ACHN (cell line): Measurements from ENCODE around the gene HAVCR2.
A peak's percentile ranks its signal among the peaks of the same experiment; 100 is the strongest.

Experiments
- DNase-seq: peaks from one replicate; pipeline ENCODE4 v3.0.0-alpha.2; 2015
- in situ Hi-C: cut with HindIII; loops from 2 replicates; pipeline ENCODE4 v1.10.0; 2017; ENCODE audit warnings: low sequenced_read_pairs, low pct_ligation_motif_present, low pct_unique_long_range_greater_than_20kb

Gene HAVCR2

GRCh38 chr5:157106630-157107461 is 2.0 kb downstream of the HAVCR2 start:
- no peak for DNase-seq
- in situ Hi-C loops: no loop called here

GRCh38 chr5:157100140-157100679 is 8.6 kb downstream of the HAVCR2 start:
- peak; percentile 17 for DNase-seq
- in situ Hi-C loops: no loop called here

GRCh38 chr5:157088342-157088990 is 20.4 kb downstream of the HAVCR2 start:
- in situ Hi-C loops: no loop called here
- DNase-seq: no peak

GRCh38 chr5:157086751-157087359 is 22.0 kb downstream of the HAVCR2 start:
- in situ Hi-C loops: no loop called here

GRCh38 chr5:157085930-157086329 is 22.9 kb downstream of the HAVCR2 start:
- no peak for DNase-seq
- in situ Hi-C loops: no loop called here

More at GRCh38 chr5:157086751-157087359, 22.0 kb downstream of the HAVCR2 start:
- no peak for DNase-seq

- DNase-seq: no peak
- in situ Hi-C loops: no loop called here
Observed at GRCh38 chr5:157080286-157080685, 28.6 kb downstream of the HAVCR2 start.

GRCh38 chr5:157076558-157076957 is 32.3 kb downstream of the HAVCR2 start:
- in situ Hi-C loops: no loop called here
- no peak for DNase-seq

- in situ Hi-C loops: no loop called here
- no peak for DNase-seq
Observed at GRCh38 chr5:157072508-157072907, 36.3 kb downstream of the HAVCR2 start.

- DNase-seq: no peak
- in situ Hi-C loops: no loop called here
Observed at GRCh38 chr5:157069949-157070348, 38.9 kb downstream of the HAVCR2 start.

- in situ Hi-C loops: no loop called here
Observed at GRCh38 chr5:157068785-157069184, 40.1 kb downstream of the HAVCR2 start.

GRCh38 chr5:157068339-157068738 is 40.5 kb downstream of the HAVCR2 start:
- in situ Hi-C loops: no loop called here

More at GRCh38 chr5:157068785-157069184, 40.1 kb downstream of the HAVCR2 start:
- no peak for DNase-seq

GRCh38 chr5:157067005-157067404 is 41.8 kb downstream of the HAVCR2 start:
- DNase-seq: no peak
- in situ Hi-C loops: no loop called here

More at GRCh38 chr5:157068339-157068738, 40.5 kb downstream of the HAVCR2 start:
- no peak for DNase-seq

- in situ Hi-C loops: no loop called here
Observed at GRCh38 chr5:157066080-157066479, 42.8 kb downstream of the HAVCR2 start.

GRCh38 chr5:157063776-157064430 is 44.9 kb downstream of the HAVCR2 start:
- in situ Hi-C loops: no loop called here
- DNase-seq: no peak

More at GRCh38 chr5:157066080-157066479, 42.8 kb downstream of the HAVCR2 start:
- DNase-seq: no peak

- DNase-seq: no peak
- in situ Hi-C loops: no loop called here
Observed at GRCh38 chr5:157059891-157060290, 49.0 kb downstream of the HAVCR2 start.

- peak; percentile 95 for DNase-seq
- in situ Hi-C loops: no loop called here
Observed at GRCh38 chr5:157059093-157059539, 49.7 kb downstream of the HAVCR2 start, which contains the start of gene HAVCR1. HAVCR1 (minus strand) TSS chr5:157059116; CDS start chr5:157057943, 1,173 bp downstream.

GRCh38 chr5:157057459-157058370 is 51.1 kb downstream of the HAVCR2 start:
- in situ Hi-C loops: no loop called here

More at GRCh38 chr5:157057459-157058370, 51.1 kb downstream of the HAVCR2 start:
- DNase-seq: no peak
